ACC112 (cell line): Measurements from ENCODE around the gene HOXB8.

Experiments used
- H2AFZ ChIP-seq: fragments of 200-600 bp; sonication (generic); one replicate; pipeline ENCODE4 v1.6.0; 2017; ENCODE audit warnings: antibody characterized with exemption, low read length; ENCODE audit not compliant: unreplicated experiment
- H3K27ac ChIP-seq: fragments of 200-600 bp; sonication (generic); 2 replicates; pipeline ENCODE4 v1.5.1; 2014; ENCODE audit warnings: low read depth, mild to moderate bottlenecking, antibody characterized with exemption, low read length, moderate library complexity
- H3K27me3 ChIP-seq: fragments of 200-600 bp; sonication (generic); 2 replicates; pipeline ENCODE4 v1.6.1; 2014; ENCODE audit warnings: mild to moderate bottlenecking, antibody characterized with exemption, low read length, moderate library complexity, mixed read lengths; ENCODE audit not compliant: insufficient read depth
- H3K36me3 ChIP-seq: fragments of 200-600 bp; sonication (generic); 2 replicates; pipeline ENCODE4 v1.6.1; 2016; ENCODE audit warnings: mild to moderate bottlenecking, antibody characterized with exemption, low read length, moderate library complexity, mixed read lengths; ENCODE audit not compliant: insufficient read depth
- H3K4me1 ChIP-seq: fragments of 200-600 bp; sonication (generic); one replicate; pipeline ENCODE4 v1.6.1; 2016; ENCODE audit warnings: low read length, mixed read lengths; ENCODE audit not compliant: insufficient read depth, unreplicated experiment, control insufficient read depth
- H3K4me3 ChIP-seq: fragments of 200-600 bp; sonication (generic); 2 replicates; pipeline ENCODE4 v1.5.1; 2014; ENCODE audit warnings: mild to moderate bottlenecking, low read depth, low read length
- H3K79me2 ChIP-seq: fragments of 200-600 bp; sonication (generic); one replicate; pipeline ENCODE4 v1.6.0; 2016; ENCODE audit warnings: low read length; ENCODE audit not compliant: control insufficient read depth, unreplicated experiment, insufficient read depth

HOXB8 gene

GRCh38 chr17:48575673-48576478 is 39.2 kb downstream of the HOXB8 start:
- H2AFZ ChIP-seq, result no peak overlapping the region
- peaks cover 98% of the 10 kb centered on the region for H3K27me3 ChIP-seq
- no peaks in the 10 kb centered on the region for H3K36me3 ChIP-seq
- H3K4me3 ChIP-seq, result no peak overlapping the region
- H3K79me2 ChIP-seq, result no peaks in the 10 kb centered on the region
- no peak overlapping the region for H3K27ac ChIP-seq
- H3K4me1 ChIP-seq, result no peaks in the 10 kb centered on the region

DNA sequence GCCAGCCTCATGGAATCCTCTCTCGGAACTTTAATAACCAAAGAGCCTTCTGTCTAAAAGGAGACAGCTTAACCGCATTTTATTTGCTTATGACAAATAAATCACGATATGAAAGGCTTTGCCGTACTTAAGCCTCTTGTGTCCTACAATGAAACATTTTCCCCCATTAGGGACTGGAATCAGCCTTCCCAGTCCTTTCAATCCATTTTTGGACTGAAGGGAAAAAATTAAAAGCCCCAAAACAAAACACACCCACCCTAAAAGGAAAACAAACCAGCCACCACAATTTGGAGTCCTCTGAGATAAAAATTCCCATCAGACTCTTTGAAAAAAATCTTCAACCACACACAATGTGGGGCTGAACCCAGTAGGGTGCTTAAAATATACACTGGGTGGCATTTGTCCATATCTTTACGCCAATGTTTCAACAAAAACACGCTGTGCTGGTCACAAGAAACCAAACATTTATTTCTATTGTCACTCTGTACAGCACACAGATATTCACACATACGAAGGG is 40.0 kb downstream of the HOXB8 start:
- no peak overlapping the region for H2AFZ ChIP-seq
- H3K4me1 ChIP-seq, result no peaks in the 10 kb centered on the region
- H3K27ac ChIP-seq, result no peak overlapping the region
- peaks cover 98% of the 10 kb centered on the region for H3K27me3 ChIP-seq
- H3K79me2 ChIP-seq, result no peaks in the 10 kb centered on the region
- H3K4me3 ChIP-seq, result no peak overlapping the region
- H3K36me3 ChIP-seq, result no peaks in the 10 kb centered on the region

DNA sequence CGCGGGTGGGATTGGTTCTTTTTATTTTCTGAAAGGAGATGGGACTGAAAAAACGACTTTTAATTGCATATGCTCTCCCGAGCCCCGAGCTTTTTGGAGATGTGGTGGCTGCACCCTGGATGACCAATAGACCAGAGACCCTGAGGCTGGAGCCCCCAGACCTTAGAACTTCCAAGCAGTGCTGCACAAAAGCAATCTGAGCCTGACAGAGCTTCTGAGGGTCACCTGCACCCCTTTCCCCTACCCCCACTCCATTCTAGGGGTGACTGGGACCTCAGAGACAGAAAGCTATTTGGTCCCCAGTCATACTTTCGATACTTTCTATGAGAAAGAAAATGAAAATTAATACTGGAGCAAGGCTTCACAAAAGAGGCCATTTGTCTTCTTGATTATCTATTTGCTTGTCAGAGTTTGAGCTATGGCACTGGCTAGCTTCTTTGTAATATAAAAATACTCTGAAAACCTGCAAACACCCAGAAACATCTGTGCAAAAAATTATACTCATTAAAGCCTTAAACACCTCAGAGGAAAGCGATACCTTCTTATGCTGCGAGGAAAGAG is 40.5 kb downstream of the HOXB8 start:
- Histone ChIP-seq H3K4me3 (no peak overlapping the region), H3K36me3 (no peaks in the 10 kb centered on the region), H3K4me1 (no peaks in the 10 kb centered on the region), H3K27me3 (peaks cover 98% of the 10 kb centered on the region), H3K79me2 (no peaks in the 10 kb centered on the region), H2AFZ (no peak overlapping the region), H3K27ac (no peak overlapping the region)

GRCh38 chr17:48571826-48572417 is 43.2 kb downstream of the HOXB8 start:
- Histone ChIP-seq H3K27me3 (peaks cover 100% of the 10 kb centered on the region), H3K36me3 (no peaks in the 10 kb centered on the region), H3K4me1 (no peaks in the 10 kb centered on the region), H3K79me2 (no peaks in the 10 kb centered on the region), H3K4me3 (no peak overlapping the region), H3K27ac (no peak overlapping the region), H2AFZ (no peak overlapping the region)

DNA sequence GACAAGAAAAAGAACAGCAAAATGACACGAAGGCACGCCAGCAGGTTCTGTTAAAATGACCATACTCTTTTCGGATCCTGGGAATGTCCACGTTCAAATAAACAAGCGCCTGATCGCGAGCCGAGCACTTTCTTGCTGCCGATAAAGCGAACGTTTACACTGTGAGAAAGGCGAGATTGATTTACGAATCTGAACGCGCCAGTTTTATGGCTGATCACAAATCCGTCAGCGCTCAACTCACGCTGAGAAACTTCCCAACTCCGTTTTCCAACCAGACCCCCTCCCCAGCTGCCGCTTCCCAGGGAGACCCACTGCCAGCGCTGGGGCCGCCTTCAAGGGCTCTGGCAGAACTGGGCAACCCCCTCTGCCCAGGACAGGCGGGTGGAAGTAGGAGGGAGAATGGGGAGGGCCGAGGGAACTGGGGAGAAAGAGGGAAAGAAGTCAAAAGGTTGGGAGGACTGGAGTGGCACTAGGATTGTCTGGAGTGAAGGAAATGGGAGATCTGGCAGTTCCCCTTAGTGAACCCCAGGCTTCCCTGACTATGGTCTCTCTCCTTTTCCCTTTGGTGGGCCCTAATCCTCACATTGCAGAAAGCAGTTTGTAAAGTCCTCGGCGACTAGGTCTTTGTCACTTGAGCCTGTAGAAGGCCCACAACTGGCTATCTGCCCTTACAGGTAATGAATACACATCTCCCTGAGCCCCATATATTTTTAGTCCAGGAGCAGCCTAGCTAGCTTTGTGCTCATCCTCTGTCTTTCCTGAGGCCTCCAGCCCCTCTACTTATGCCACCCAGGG is 43.9 kb downstream of the HOXB8 start:
- Histone ChIP-seq H3K27me3 (peaks cover 100% of the 10 kb centered on the region), H3K4me3 (no peak overlapping the region; the same call in 1 of the 2 replicates), H3K79me2 (no peaks in the 10 kb centered on the region), H2AFZ (no peak overlapping the region), H3K36me3 (no peaks in the 10 kb centered on the region), H3K4me1 (no peaks in the 10 kb centered on the region), H3K27ac (no peak overlapping the region)

DNA sequence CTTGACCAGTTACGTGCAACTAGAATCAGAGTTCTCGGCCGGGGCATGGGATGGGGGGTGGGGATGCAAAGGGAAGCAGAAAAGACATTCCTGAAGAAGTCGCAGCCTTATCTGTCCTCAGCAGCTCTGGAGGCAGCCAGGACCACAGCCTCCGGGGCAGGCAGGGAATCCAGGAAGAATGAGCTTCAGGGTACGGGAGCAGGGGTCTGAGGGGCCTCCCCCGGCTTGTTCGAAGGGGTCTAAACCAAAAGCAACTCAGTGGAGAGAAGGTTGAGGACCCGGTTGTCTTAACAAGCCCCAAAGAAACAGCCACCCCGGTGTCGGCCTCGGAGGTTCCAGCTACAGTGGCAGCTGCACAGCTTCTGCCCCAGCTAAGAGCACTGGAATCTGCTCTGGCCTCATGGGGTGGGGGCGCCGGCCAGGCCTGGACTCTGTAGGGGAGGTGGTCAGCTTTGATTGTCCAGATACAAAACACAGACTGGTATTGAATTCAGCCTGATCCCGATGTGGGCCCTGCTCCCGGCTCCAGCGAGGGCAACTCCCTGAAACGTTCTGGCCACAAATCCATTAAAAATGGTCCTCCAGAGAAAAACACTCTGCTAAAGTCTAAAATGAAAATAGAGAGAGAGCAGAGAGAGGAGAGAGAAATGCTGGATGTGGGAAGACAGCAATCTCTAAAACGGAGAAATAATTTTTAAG is 44.6 kb downstream of the HOXB8 start:
- Histone ChIP-seq H3K27me3 (peaks cover 100% of the 10 kb centered on the region), H3K79me2 (no peaks in the 10 kb centered on the region), H3K36me3 (no peaks in the 10 kb centered on the region), H3K4me3 (no peak overlapping the region; the same call in 1 of the 2 replicates), H2AFZ (no peak overlapping the region), H3K4me1 (no peaks in the 10 kb centered on the region), H3K27ac (no peak overlapping the region)

- Histone ChIP-seq H3K27me3 (peaks cover 100% of the 10 kb centered on the region), H3K4me1 (no peaks in the 10 kb centered on the region), H2AFZ (no peak overlapping the region), H3K27ac (no peak overlapping the region), H3K79me2 (no peaks in the 10 kb centered on the region), H3K36me3 (no peaks in the 10 kb centered on the region), H3K4me3 (no peak overlapping the region)
Observed at GRCh38 chr17:48569674-48570324, 45.3 kb downstream of the HOXB8 start.

GRCh38 chr17:48569240-48569582 is 45.9 kb downstream of the HOXB8 start:
- Histone ChIP-seq H3K79me2 (no peaks in the 10 kb centered on the region), H3K4me1 (no peaks in the 10 kb centered on the region), H3K36me3 (no peaks in the 10 kb centered on the region), H2AFZ (no peak overlapping the region), H3K27me3 (peaks cover 100% of the 10 kb centered on the region), H3K4me3 (no peak overlapping the region), H3K27ac (no peak overlapping the region)

DNA sequence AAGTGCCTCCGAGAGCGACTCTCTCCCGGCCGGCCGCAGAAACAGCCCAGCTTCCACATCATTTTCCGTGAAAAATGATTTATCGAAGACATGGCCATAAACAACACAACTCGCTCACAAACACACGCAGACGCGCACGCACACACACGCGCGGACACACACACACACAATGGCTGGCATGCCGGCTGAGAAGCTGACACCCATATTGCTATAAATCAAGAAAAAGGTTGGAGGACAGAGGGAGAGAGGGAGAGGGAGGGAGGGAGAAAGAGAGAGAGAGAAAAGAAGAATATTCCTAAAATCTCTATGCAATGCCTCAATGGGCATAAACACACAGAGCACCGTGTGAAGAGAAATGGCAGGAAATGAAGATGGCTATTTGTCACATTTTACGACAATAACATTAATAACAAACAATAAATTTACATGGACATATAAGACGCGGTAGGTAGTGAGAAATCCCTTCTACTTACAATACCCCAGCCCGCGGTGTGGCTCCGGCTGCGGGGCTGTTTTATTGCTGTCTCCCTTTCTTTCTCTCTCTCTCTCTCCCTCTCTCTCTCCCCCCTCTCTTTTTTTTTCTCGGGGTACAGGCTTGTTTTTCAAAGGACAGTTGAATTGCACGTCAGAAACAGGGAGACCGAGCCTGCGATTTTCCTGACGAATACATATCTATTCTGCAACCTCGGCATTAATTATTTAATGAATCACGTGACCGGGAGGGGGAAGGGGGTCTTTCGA is 46.4 kb downstream of the HOXB8 start:
- Histone ChIP-seq H3K4me3 (no peak overlapping the region), H3K36me3 (no peaks in the 10 kb centered on the region), H3K27me3 (peaks cover 100% of the 10 kb centered on the region)

More for the DNA sequence above, 46.4 kb downstream of the HOXB8 start:
- no peaks in the 10 kb centered on the region for H3K4me1 ChIP-seq
- no peaks in the 10 kb centered on the region for H3K79me2 ChIP-seq
- no peak overlapping the region for H2AFZ ChIP-seq
- H3K27ac ChIP-seq, result no peak overlapping the region
